Measurements from ENCODE around the gene LRMDA.

DNA sequence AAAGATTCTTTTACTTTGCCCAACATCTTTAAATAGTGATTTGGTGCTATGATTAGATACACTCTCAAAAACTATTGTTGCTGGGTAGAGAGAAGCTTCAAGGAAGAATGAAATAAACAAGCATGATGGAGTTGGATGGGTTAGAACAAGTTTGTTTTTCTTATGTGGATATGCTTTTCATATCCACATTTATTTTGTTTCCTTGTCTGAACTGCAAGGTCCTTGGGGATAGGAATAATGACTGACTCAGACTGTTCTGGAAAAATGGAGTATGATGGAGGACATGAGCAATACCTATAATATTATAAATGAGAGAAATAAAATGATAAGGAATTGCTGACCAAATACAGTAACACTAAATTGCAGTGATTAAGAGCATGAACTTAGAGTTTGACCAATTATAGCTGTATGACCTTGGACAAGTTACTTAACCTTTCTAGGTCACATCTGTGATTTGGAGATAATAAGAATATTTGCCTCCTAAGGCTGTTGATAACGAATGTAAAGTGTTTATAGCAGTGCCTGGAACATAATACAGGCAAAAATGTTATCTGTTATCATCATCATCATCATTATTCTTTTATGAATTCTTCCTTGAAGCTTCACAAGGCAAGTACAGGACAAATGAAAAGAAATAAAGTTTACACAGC, 847.5 kb downstream of the LRMDA start:
- TF ChIP-seq, protein P1, sequence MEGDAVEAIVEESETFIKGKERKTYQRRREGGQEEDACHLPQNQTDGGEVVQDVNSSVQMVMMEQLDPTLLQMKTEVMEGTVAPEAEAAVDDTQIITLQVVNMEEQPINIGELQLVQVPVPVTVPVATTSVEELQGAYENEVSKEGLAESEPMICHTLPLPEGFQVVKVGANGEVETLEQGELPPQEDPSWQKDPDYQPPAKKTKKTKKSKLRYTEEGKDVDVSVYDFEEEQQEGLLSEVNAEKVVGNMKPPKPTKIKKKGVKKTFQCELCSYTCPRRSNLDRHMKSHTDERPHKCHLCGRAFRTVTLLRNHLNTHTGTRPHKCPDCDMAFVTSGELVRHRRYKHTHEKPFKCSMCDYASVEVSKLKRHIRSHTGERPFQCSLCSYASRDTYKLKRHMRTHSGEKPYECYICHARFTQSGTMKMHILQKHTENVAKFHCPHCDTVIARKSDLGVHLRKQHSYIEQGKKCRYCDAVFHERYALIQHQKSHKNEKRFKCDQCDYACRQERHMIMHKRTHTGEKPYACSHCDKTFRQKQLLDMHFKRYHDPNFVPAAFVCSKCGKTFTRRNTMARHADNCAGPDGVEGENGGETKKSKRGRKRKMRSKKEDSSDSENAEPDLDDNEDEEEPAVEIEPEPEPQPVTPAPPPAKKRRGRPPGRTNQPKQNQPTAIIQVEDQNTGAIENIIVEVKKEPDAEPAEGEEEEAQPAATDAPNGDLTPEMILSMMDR (IDR thresholded peaks at IDR 0.05), result no peak
- TF ChIP-seq POLR2A (IDR thresholded peaks at IDR 0.05) (no peak), EP300 (IDR thresholded peaks at IDR 0.05) (no peak)
